Kidney epithelial cell (primary cell): Measurements from ENCODE around the gene CMYA5. TPM values are rescaled to one million over a fixed set of nuclear protein-coding genes. Genes with fewer than 3 reads are reported as not detected.
A peak's percentile ranks its signal among the peaks of the same experiment; 100 is the strongest.

Experiments
- DNase-seq: peaks from one replicate; pipeline ENCODE4 v3.0.0-alpha.2; 2010; ENCODE audit warnings: low read depth
- H3K27me3 ChIP-seq: 2 replicates; pipeline ENCODE4 v1.6.0; 2011; ENCODE audit warnings: low read length; ENCODE audit not compliant: control insufficient read depth, insufficient read depth
- H3K36me3 ChIP-seq: 2 replicates; pipeline ENCODE4 v1.5.1; 2011; ENCODE audit warnings: low read length; ENCODE audit not compliant: control insufficient read depth, insufficient read depth
- H3K4me3 ChIP-seq: 2 replicates; pipeline ENCODE4 v1.5.1; 2011; ENCODE audit warnings: low read depth, mild to moderate bottlenecking, control low read depth, low read length
- CTCF ChIP-seq: IDR thresholded peaks from 2 replicates; pipeline ENCODE4 v1.5.1; 2011; ENCODE audit warnings: mild to moderate bottlenecking, moderate library complexity, low read length, control low read depth, inconsistent platforms; ENCODE audit not compliant: insufficient read depth, poor library complexity, severe bottlenecking
- total RNA-seq: library from RNA; depleted of rRNA; stranded (reverse); fragments of >200 nt; gene quantifications from 2 replicates; pipeline ENCODE4 v1.2.3, GENCODE V29; 2015

Gene CMYA5
- total RNA-seq, 1 donor from 2014 or later: 0.96 TPM

DNA sequence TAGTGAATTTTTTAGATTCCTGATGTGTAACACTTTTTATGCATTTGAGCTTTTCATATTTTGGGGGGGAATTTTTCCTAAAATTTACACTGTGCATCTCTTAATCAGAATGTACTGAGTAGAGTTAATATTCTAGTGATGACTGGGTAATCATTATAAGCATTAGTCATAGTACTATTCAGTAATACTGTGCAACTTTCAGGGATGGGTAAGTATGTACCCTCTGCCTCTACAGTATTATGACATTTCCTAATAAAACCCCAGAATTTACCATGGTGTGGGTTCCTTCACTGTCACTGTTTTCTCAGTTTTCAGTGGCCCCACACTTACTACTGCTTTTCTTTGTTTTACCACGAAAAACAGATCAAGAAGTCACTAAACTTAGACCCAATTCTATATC is 2.8 kb upstream of the CMYA5 start:
- H3K4me3 ChIP-seq: no peak overlapping the region
- H3K27me3 ChIP-seq: no peaks in the 10 kb centered on the region
- DNase-seq: no peak
- no peak for TF ChIP-seq CTCF
- H3K36me3 ChIP-seq: no peaks in the 10 kb centered on the region

- no peak for DNase-seq
Measured at GRCh38 chr5:79687889-79688288, 1.7 kb upstream of the CMYA5 start.

GRCh38 chr5:79691007-79691406 is 1.4 kb downstream of the CMYA5 start:
- Histone ChIP-seq H3K36me3 (no peaks in the 10 kb centered on the region), H3K4me3 (no peak overlapping the region), H3K27me3 (no peaks in the 10 kb centered on the region)
- TF ChIP-seq CTCF: no peak
- DNase-seq: no peak

More at GRCh38 chr5:79687889-79688288, 1.7 kb upstream of the CMYA5 start:
- Histone ChIP-seq H3K4me3 (no peak overlapping the region), H3K36me3 (no peaks in the 10 kb centered on the region), H3K27me3 (no peaks in the 10 kb centered on the region)
- no peak for TF ChIP-seq CTCF

GRCh38 chr5:79692596-79692995 is 3.0 kb downstream of the CMYA5 start:
- H3K4me3 ChIP-seq: no peak overlapping the region
- peak; percentile 25 for DNase-seq
- H3K27me3 ChIP-seq: no peaks in the 10 kb centered on the region
- H3K36me3 ChIP-seq: no peaks in the 10 kb centered on the region
- no peak for TF ChIP-seq CTCF

DNA sequence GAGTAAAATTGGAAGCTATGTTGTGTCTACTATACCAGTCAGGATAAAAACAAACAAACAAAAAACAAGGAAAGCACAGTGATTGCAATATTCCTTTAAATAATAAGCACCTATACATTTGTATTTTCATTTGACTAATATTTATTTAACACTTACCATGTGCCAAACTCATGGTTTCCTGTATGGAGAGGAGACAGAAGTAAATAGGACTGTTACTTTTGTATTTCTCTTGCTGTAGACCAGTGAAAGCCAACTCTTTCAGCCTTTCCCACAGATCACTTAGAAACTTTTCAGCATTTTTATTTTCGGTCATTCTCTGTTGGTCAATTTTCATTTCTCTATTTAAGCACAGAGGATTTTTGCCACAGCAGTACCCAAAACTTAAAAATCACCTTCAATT is 4.5 kb downstream of the CMYA5 start:
- DNase-seq: no peak
- H3K27me3 ChIP-seq: no peaks in the 10 kb centered on the region
- no peaks in the 10 kb centered on the region for H3K36me3 ChIP-seq
- H3K4me3 ChIP-seq: no peak overlapping the region
- no peak for TF ChIP-seq CTCF

- no peak for TF ChIP-seq CTCF
- H3K36me3 ChIP-seq: no peaks in the 10 kb centered on the region
- no peak for DNase-seq
- no peaks in the 10 kb centered on the region for H3K27me3 ChIP-seq
- H3K4me3 ChIP-seq: no peak overlapping the region
Measured at GRCh38 chr5:79694652-79695051, 5.0 kb downstream of the CMYA5 start.
